HepG2 (cell line): ENCODE measurements around the gene LPXN. TPM values are rescaled to one million over a fixed set of nuclear protein-coding genes. Genes with fewer than 3 reads are reported as not detected.
A peak's percentile ranks its signal among the peaks of the same experiment; 100 is the strongest.

Source experiments
- ARNT ChIP-seq: fragments of 450-650 bp; IDR thresholded peaks from 2 replicates; pipeline ENCODE4 v1.6.1; 2017
- ATAD3A ChIP-seq: sonication (generic); formaldehyde crosslinking; IDR thresholded peaks from 2 replicates; pipeline ENCODE4 v1.4.0; 2020; ENCODE audit warnings: missing genetic modification reagents
- HIVEP1 ChIP-seq: sonication (generic); formaldehyde crosslinking; IDR thresholded peaks from 2 replicates; pipeline ENCODE4 v1.4.0; 2020; ENCODE audit warnings: mild to moderate bottlenecking, missing genetic modification reagents
- KIAA2018 ChIP-seq: sonication (generic); formaldehyde crosslinking; IDR thresholded peaks from 2 replicates; pipeline ENCODE4 v1.5.0; 2020; ENCODE audit warnings: mild to moderate bottlenecking, missing genetic modification reagents, borderline replicate concordance
- MTA1 ChIP-seq: sonication (generic); formaldehyde crosslinking; IDR thresholded peaks from 2 replicates; pipeline ENCODE4 v1.4.0; 2020; ENCODE audit warnings: missing genetic modification reagents, mild to moderate bottlenecking, borderline replicate concordance
- MZF1 ChIP-seq: sonication (generic); formaldehyde crosslinking; IDR thresholded peaks from 2 replicates; pipeline ENCODE4 v1.8.1; 2023; ENCODE audit warnings: mild to moderate bottlenecking, missing genetic modification reagents, borderline replicate concordance
- RNF219 ChIP-seq: sonication (generic); formaldehyde crosslinking; IDR thresholded peaks from 2 replicates; pipeline ENCODE4 v1.5.0; 2020; ENCODE audit warnings: mild to moderate bottlenecking, missing genetic modification reagents
- SRY ChIP-seq: sonication (generic); formaldehyde crosslinking; IDR thresholded peaks from 2 replicates; pipeline ENCODE4 v1.8.0; 2022; ENCODE audit warnings: mild to moderate bottlenecking, missing genetic modification reagents
- TEF ChIP-seq: sonication (generic); formaldehyde crosslinking; IDR thresholded peaks from 2 replicates; pipeline ENCODE4 v1.5.0; 2020; ENCODE audit warnings: missing genetic modification reagents
- THAP9 ChIP-seq: sonication (generic); formaldehyde crosslinking; IDR thresholded peaks from 2 replicates; pipeline ENCODE4; 2020; ENCODE audit warnings: missing genetic modification reagents, mild to moderate bottlenecking, borderline replicate concordance
- ZFP36L2 ChIP-seq: sonication (generic); formaldehyde crosslinking; IDR thresholded peaks from 2 replicates; pipeline ENCODE4 v1.4.0; 2020; ENCODE audit warnings: missing genetic modification reagents
- ZNF225 ChIP-seq: sonication (generic); formaldehyde crosslinking; IDR thresholded peaks from 2 replicates; pipeline ENCODE4 v1.4.0; 2020; ENCODE audit warnings: mild to moderate bottlenecking, missing genetic modification reagents
- ZNF580 ChIP-seq: IDR thresholded peaks from 2 replicates; pipeline ENCODE4 v1.6.1; 2016; ENCODE audit warnings: low read depth, borderline replicate concordance
- ZNF713 ChIP-seq: sonication (generic); formaldehyde crosslinking; IDR thresholded peaks from 2 replicates; pipeline ENCODE4 v1.4.0; 2020; ENCODE audit warnings: mild to moderate bottlenecking, missing genetic modification reagents
- ZNF75D ChIP-seq: sonication (generic); formaldehyde crosslinking; IDR thresholded peaks from 2 replicates; pipeline ENCODE4 v1.8.1; 2023; ENCODE audit warnings: missing genetic modification reagents, mild to moderate bottlenecking, borderline replicate concordance
- ZNF792 ChIP-seq: IDR thresholded peaks from 2 replicates; pipeline ENCODE4 v1.6.1; 2016
- polyA plus RNA-seq, 8 experiments: library from polyadenylated mRNA; depleted of rRNA in 3 of 8; stranded (reverse) in 7 of 8; unstranded in 1 of 8; fragments of >200 nt; fragmentation: Illumina TruSeq in 4 of 8; extraction: Trizol in 4 of 8; gene quantifications; 2 replicates each; pipeline versions ENCODE4 v1.2.1 to v1.2.3, GENCODE V29; 2011 to 2016; ENCODE audit warnings: low read depth in 4 of 8, missing spikeins in 1 of 8, mixed read lengths in 1 of 8; ENCODE audit not compliant: insufficient read depth in 1 of 8
- total RNA-seq, 5 experiments: library from RNA; depleted of rRNA; stranded (reverse); fragments of >200 nt; fragmentation: Illumina TruSeq; extraction: Trizol; gene quantifications; 2 replicates each; pipeline ENCODE4 v1.2.3, GENCODE V29; 2016; ENCODE audit warnings: low read depth in 1 of 5

The LPXN gene
- total and polyA plus RNA-seq, 2 of the 13 experiments (the other 11 are each of a cell fraction or from before 2014, with no cell fraction given): 1.7 to 3.5 TPM

- TF ChIP-seq KIAA2018 (CRISPR knock-in tag) (no peak), ZFP36L2 (CRISPR knock-in tag) (no peak), ZNF713 (CRISPR knock-in tag) (no peak), ATAD3A (CRISPR knock-in tag) (0 out of 2 replicates have a peak, but pooled peaks have one; percentile 47), TEF (CRISPR knock-in tag) (no peak), RNF219 (CRISPR knock-in tag) (0 out of 2 replicates have a peak, but pooled peaks have one; percentile 17), ZNF580 (no peak), THAP9 (CRISPR knock-in tag) (peak; percentile 46; the same call in 1 of the 2 replicates), HIVEP1 (CRISPR knock-in tag) (no peak), ZNF75D (no peak), SRY (CRISPR knock-in tag) (no peak), MZF1 (CRISPR knock-in tag) (no peak), ZNF225 (no peak), ARNT (no peak), ZNF792 (CRISPR knock-in tag) (no peak; the same call in 1 of the 2 replicates), MTA1 (CRISPR knock-in tag) (no peak)
Observed at GRCh38 chr11:58578635-58579191, 3.1 kb upstream of the LPXN start, which contains the start of gene ZFP91 (continued).
